ENCODE data around the gene FSIP1. TPM values are rescaled to one million over a fixed set of nuclear protein-coding genes. Genes with fewer than 3 reads are reported as not detected.

Gene FSIP1
- total RNA-seq, 5 donors from 2014 or later (not counting 1 experiment from before 2014, with no cell fraction given), result 0.30 to 1.0 (median 0.43) TPM

DNA sequence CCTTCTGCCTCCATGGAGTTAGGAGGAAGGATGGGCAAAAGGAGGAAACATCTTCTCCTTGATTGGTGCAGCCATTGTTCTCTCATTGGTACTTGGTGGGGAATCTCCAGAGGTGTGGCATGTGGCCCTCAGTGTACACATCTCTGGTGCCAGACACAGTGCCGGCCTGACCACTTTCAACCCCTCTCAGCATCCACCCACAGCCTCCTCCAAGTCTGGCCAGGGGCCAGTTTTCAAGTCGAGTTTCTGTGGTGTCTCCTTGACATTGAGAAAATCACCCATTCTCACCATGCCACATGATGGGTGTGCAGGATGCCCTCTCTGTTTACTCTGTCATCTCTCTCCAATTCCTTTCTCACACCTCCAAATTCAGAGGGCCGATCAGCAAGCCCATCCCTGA is 12.8 kb upstream of the FSIP1 start:
- Histone ChIP-seq H3K27me3 (replicated peaks in 1 of 2; ENCODE audit: control insufficient read depth in 2 of 2, extremely low read depth in 1 of 2, insufficient read depth in 2 of 2, low read length in 1 of 2) (peaks cover 0 to 21% of the 10 kb centered on the region in 2 experiments), H3K4me3 (ENCODE audit: control insufficient read depth in 1 of 2, extremely low read depth in 1 of 2, low read length in 1 of 2) (no peak overlapping the region), H3K9me3 (no peaks in the 10 kb centered on the region), H3K4me1 (ENCODE audit: control insufficient read depth in 1 of 2, extremely low read depth in 1 of 2, insufficient read depth in 2 of 2, low read length in 2 of 2) (no peaks in the 10 kb centered on the region), H3K36me3 (ENCODE audit: control insufficient read depth in 2 of 2, extremely low read depth in 1 of 2, insufficient read depth in 1 of 2, low read length in 1 of 2) (no peaks in the 10 kb centered on the region), H3K27ac (ENCODE audit: low read length) (no peak overlapping the region)
- ChIA-PET CTCF (no interaction called here), POLR2A (no interaction called here)
- DNase-seq (no peak), ATAC-seq (replicated peaks in 1 of 4) (no peak)
- no peak overlapping the region for H3K27ac Mint-ChIP-seq
- H3K27me3 Mint-ChIP-seq, result peaks cover 47 to 50% of the 10 kb centered on the region in 2 donors
- 100% methylated on average over 1 of the region's 3 CpGs for WGBS (ENCODE audit: insufficient coverage)
- no peak overlapping the region for H3K4me3 Mint-ChIP-seq
- H3K36me3 Mint-ChIP-seq, result no peaks in the 10 kb centered on the region
- H3K4me1 Mint-ChIP-seq, result no peaks in the 10 kb centered on the region
- H3K9me3 Mint-ChIP-seq, result no peaks in the 10 kb centered on the region

DNA sequence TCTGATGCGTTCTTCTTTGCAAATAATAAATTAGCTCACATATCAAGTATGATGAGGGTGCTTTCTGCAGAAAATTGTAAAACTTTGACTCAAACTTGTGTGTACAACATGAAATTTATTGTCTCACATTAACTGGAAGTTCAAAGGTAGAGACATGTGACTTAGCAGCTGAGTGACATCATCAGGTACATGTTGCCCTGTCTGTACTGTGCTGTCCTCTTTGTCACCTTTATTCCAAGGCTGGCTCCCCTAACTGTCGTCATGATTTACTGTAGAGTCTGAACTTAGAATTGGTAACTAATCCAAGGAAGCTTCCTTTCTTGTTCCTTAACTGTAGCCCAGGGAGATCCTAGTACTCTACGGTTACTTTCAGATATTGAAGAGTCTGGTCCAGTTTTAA is 12.3 kb upstream of the FSIP1 start:
- DNase-seq (no peak), ATAC-seq (replicated peaks in 1 of 4) (no peak)
- no peak overlapping the region for H3K27ac Mint-ChIP-seq
- H3K36me3 Mint-ChIP-seq, result no peaks in the 10 kb centered on the region
- WGBS (ENCODE audit: insufficient coverage), result 100% methylated on average over 1 of the region's 3 CpGs
- H3K27me3 Mint-ChIP-seq, result peaks cover 42 to 47% of the 10 kb centered on the region in 2 donors
- H3K4me1 Mint-ChIP-seq, result no peaks in the 10 kb centered on the region
- H3K9me3 ChIP-seq, result no peaks in the 10 kb centered on the region
- H3K27ac ChIP-seq (ENCODE audit: low read length), result no peak overlapping the region
- H3K27me3 ChIP-seq (replicated peaks in 1 of 2; ENCODE audit: control insufficient read depth in 2 of 2, extremely low read depth in 1 of 2, insufficient read depth in 2 of 2, low read length in 1 of 2), result peaks cover 0 to 21% of the 10 kb centered on the region in 2 experiments
- H3K4me3 Mint-ChIP-seq, result no peak overlapping the region
- no peaks in the 10 kb centered on the region for H3K4me1 ChIP-seq (ENCODE audit: control insufficient read depth in 1 of 2, extremely low read depth in 1 of 2, insufficient read depth in 2 of 2, low read length in 2 of 2)
- POLR2A ChIA-PET, result no interaction called here
- CTCF ChIA-PET, result no interaction called here
- no peaks in the 10 kb centered on the region for H3K36me3 ChIP-seq (ENCODE audit: control insufficient read depth in 2 of 2, extremely low read depth in 1 of 2, insufficient read depth in 1 of 2, low read length in 1 of 2)
- no peak overlapping the region for H3K4me3 ChIP-seq (ENCODE audit: control insufficient read depth in 1 of 2, extremely low read depth in 1 of 2, low read length in 1 of 2)
- no peaks in the 10 kb centered on the region for H3K9me3 Mint-ChIP-seq

DNA sequence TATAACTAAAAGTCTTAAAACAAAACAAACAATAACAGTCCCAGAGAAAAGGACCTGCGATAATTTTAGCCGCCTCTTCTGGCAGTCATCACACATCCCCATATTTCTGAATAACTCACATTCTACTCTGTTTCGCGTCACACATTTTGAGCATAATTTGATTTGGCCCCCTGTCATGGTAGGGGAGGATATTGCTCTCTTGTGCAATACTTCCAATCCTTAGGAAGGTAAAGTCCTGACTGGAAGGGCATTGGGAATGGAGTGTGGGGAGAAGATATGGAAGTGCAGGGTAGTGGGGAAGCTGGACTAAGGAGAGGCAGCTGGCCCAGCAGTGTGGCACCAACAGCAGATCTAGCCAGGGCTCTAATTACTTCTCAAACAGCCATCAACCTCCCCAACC is 11.3 kb upstream of the FSIP1 start:
- Mint-ChIP-seq H3K36me3 (no peaks in the 10 kb centered on the region), H3K27me3 (peaks cover 38 to 40% of the 10 kb centered on the region in 2 donors), H3K27ac (no peak overlapping the region), H3K4me1 (no peaks in the 10 kb centered on the region), H3K4me3 (no peak overlapping the region), H3K9me3 (no peaks in the 10 kb centered on the region)
- H3K4me3 ChIP-seq (ENCODE audit: control insufficient read depth in 1 of 2, extremely low read depth in 1 of 2, low read length in 1 of 2), result no peak overlapping the region
- POLR2A ChIA-PET, result interaction anchor here in 1 of 2 donors (0.6 kb wide), 1 partner anchor 1117 kb away, joined by 18 read pairs; no protein-coding TSS in a partner anchor
- no peaks in the 10 kb centered on the region for H3K9me3 ChIP-seq
- no peaks in the 10 kb centered on the region for H3K36me3 ChIP-seq (ENCODE audit: control insufficient read depth in 2 of 2, extremely low read depth in 1 of 2, insufficient read depth in 1 of 2, low read length in 1 of 2)
- H3K27ac ChIP-seq (ENCODE audit: low read length), result no peak overlapping the region
- ATAC-seq (replicated peaks in 1 of 4), result no peak
- CTCF ChIA-PET, result no interaction called here
- no peak for DNase-seq
- no CpG with 5 or more reads among the region's 4 CpGs for WGBS (ENCODE audit: insufficient coverage)
- H3K27me3 ChIP-seq (replicated peaks in 1 of 2; ENCODE audit: control insufficient read depth in 2 of 2, extremely low read depth in 1 of 2, insufficient read depth in 2 of 2, low read length in 1 of 2), result peaks cover 0 to 16% of the 10 kb centered on the region in 2 experiments
- H3K4me1 ChIP-seq (ENCODE audit: control insufficient read depth in 1 of 2, extremely low read depth in 1 of 2, insufficient read depth in 2 of 2, low read length in 2 of 2), result no peaks in the 10 kb centered on the region

DNA sequence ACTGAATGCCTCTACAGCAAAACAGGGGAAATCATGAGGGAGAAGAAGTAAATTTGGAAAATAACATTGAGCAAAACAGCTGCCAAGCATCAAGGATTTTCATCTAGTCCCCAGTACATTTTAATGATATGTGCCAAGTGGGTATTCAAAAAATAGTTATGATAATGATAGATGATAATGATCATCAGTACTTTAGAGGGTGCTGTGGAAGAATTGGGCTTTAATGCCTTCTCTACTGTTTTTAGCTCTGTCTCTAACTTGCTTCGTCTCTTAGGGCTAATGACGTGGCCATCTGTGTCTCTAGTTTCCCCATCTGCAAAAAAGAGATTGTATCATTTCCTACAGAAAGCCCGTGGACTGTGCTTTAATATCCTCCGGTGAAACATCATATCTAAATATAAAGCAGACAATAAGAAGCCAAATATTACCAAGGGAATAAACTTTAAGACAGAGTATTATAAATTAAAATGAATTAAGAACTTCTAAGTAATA is 10.2 kb upstream of the FSIP1 start:
- ATAC-seq (replicated peaks in 1 of 4) (no peak), DNase-seq (no peak)
- no peak overlapping the region for H3K27ac Mint-ChIP-seq
- POLR2A ChIA-PET, result no interaction called here
- no peaks in the 10 kb centered on the region for H3K36me3 ChIP-seq (ENCODE audit: control insufficient read depth in 2 of 2, extremely low read depth in 1 of 2, insufficient read depth in 1 of 2, low read length in 1 of 2)
- H3K27me3 ChIP-seq (replicated peaks in 1 of 2; ENCODE audit: control insufficient read depth in 2 of 2, extremely low read depth in 1 of 2, insufficient read depth in 2 of 2, low read length in 1 of 2), result peaks cover 0 to 9% of the 10 kb centered on the region in 2 experiments
- no peaks in the 10 kb centered on the region for H3K36me3 Mint-ChIP-seq
- no peak overlapping the region for H3K4me3 Mint-ChIP-seq
- H3K9me3 Mint-ChIP-seq, result no peaks in the 10 kb centered on the region
- CTCF ChIA-PET, result no interaction called here
- WGBS (ENCODE audit: insufficient coverage), result 33% methylated on average over 2 of the region's 4 CpGs
- no peaks in the 10 kb centered on the region for H3K4me1 ChIP-seq (ENCODE audit: control insufficient read depth in 1 of 2, extremely low read depth in 1 of 2, insufficient read depth in 2 of 2, low read length in 2 of 2)
- no peak overlapping the region for H3K27ac ChIP-seq (ENCODE audit: low read length)
- H3K9me3 ChIP-seq, result no peaks in the 10 kb centered on the region
- H3K4me1 Mint-ChIP-seq, result peaks cover 0 to 1% (median 0%) of the 10 kb centered on the region in 3 donors
- H3K4me3 ChIP-seq (ENCODE audit: control insufficient read depth in 1 of 2, extremely low read depth in 1 of 2, low read length in 1 of 2), result no peak overlapping the region
- H3K27me3 Mint-ChIP-seq, result peaks cover 33 to 35% of the 10 kb centered on the region in 2 donors

DNA sequence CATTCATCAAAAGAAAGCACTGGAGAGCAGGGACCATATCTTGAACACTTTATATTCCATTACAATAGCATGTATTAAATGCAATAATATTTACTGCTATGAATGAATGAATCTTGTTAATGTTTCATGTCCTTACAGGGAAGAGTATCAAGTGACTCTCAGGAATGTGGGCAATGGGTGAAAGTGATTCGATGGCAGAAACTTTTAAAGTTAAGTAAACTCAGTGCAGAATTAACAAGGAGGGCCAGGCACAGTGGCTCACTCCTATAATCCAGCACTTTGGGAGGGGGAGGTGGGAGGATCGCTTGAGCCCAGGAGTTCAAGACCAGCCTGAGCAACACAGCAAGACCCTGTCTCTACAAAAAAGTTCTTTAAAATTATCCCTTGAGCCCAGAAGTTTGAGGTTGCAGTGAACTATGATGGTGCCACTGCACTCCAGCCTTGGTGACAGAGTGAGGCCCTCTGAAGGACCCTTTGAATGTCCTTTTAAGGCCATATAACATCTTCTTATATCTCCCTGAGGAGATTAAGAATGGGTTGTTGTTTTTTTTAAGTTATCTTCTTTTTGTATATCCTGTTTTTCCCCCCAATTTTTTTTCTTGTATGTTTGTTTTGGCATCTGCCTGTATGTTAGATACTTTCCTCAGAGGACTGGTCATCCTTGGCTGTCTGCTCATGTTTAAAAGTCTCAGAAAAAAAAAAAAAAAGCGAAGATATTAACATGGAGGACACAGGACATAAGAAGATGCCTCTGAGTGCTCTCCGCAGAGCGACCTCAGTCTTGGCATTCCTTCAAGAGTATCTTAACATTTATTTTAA is 9.6 kb upstream of the FSIP1 start:
- no CpG with 5 or more reads among the region's 5 CpGs for WGBS (ENCODE audit: insufficient coverage)
- CTCF ChIA-PET, result no interaction called here

DNA sequence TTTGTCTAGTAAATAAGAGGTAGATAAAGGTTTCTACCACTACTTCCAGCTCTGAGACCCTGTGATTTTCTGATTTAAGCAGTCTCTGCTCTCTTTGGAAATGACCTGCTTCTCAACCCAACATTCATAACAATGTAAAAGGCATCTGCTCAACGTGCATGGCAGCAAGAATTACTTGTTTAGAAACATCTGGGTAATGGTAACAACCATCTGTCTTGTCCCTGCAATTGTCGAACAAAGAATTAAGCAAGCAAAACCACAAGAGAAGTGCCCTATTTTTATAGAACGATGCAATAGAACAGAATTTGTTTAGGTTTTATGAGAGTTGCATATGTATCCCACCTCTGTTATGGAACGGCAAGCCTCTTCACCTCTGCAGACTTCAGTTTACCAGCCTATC is 7.1 kb upstream of the FSIP1 start:
- ChIA-PET POLR2A (interaction anchor here in 1 of 2 donors (0.7 kb wide), 1 partner anchor 15 kb away, joined by 3 read pairs; no protein-coding TSS in a partner anchor), CTCF (interaction anchor here (0.6 to 1.7 kb wide), 3 partner anchors 24 to 485 kb away, joined by 4 to 6 read pairs (median 6); no protein-coding TSS in a partner anchor)
- Histone ChIP-seq H3K4me1 (ENCODE audit: control insufficient read depth in 1 of 2, extremely low read depth in 1 of 2, insufficient read depth in 2 of 2, low read length in 2 of 2) (no peaks in the 10 kb centered on the region), H3K9me3 (no peaks in the 10 kb centered on the region), H3K27ac (ENCODE audit: low read length) (no peak overlapping the region), H3K4me3 (ENCODE audit: control insufficient read depth in 1 of 2, extremely low read depth in 1 of 2, low read length in 1 of 2) (no peak overlapping the region), H3K36me3 (ENCODE audit: control insufficient read depth in 2 of 2, extremely low read depth in 1 of 2, insufficient read depth in 1 of 2, low read length in 1 of 2) (no peaks in the 10 kb centered on the region), H3K27me3 (replicated peaks in 1 of 2; ENCODE audit: control insufficient read depth in 2 of 2, extremely low read depth in 1 of 2, insufficient read depth in 2 of 2, low read length in 1 of 2) (no peaks in the 10 kb centered on the region)
- ATAC-seq (replicated peaks in 1 of 4), result no peak
- peaks cover 6 to 9% of the 10 kb centered on the region in 2 donors for H3K27me3 Mint-ChIP-seq
- WGBS (ENCODE audit: insufficient coverage), result 67% methylated on average over 1 of the region's 4 CpGs
- no peak overlapping the region for H3K4me3 Mint-ChIP-seq
- H3K4me1 Mint-ChIP-seq, result peaks cover 16 to 26% (median 21%) of the 10 kb centered on the region in 3 donors
- no peaks in the 10 kb centered on the region for H3K9me3 Mint-ChIP-seq
- H3K27ac Mint-ChIP-seq, result no peak overlapping the region
- H3K36me3 Mint-ChIP-seq, result peaks cover 2% of the 10 kb centered on the region
- DNase-seq, result no peak

More for the DNA sequence above, 9.6 kb upstream of the FSIP1 start:
- POLR2A ChIA-PET, result no interaction called here
- Histone ChIP-seq H3K9me3 (no peaks in the 10 kb centered on the region), H3K4me1 (ENCODE audit: control insufficient read depth in 1 of 2, extremely low read depth in 1 of 2, insufficient read depth in 2 of 2, low read length in 2 of 2) (no peaks in the 10 kb centered on the region), H3K27me3 (replicated peaks in 1 of 2; ENCODE audit: control insufficient read depth in 2 of 2, extremely low read depth in 1 of 2, insufficient read depth in 2 of 2, low read length in 1 of 2) (peaks cover 0 to 6% of the 10 kb centered on the region in 2 experiments), H3K4me3 (ENCODE audit: control insufficient read depth in 1 of 2, extremely low read depth in 1 of 2, low read length in 1 of 2) (no peak overlapping the region), H3K36me3 (ENCODE audit: control insufficient read depth in 2 of 2, extremely low read depth in 1 of 2, insufficient read depth in 1 of 2, low read length in 1 of 2) (no peaks in the 10 kb centered on the region), H3K27ac (ENCODE audit: low read length) (no peak overlapping the region)
- Mint-ChIP-seq H3K27ac (no peak overlapping the region), H3K4me3 (no peak overlapping the region), H3K27me3 (peaks cover 27 to 28% of the 10 kb centered on the region in 2 donors), H3K36me3 (no peaks in the 10 kb centered on the region), H3K4me1 (peaks cover 0 to 7% (median 2%) of the 10 kb centered on the region in 3 donors), H3K9me3 (no peaks in the 10 kb centered on the region)
- no peak for DNase-seq
- no peak for ATAC-seq (replicated peaks in 1 of 4)

Measured in T-cell (primary cell).